Nephron progenitor cell (in vitro differentiated cells): ENCODE data around the gene GABRG3.

Source experiments
- DNase-seq: peaks from one replicate; pipeline ENCODE4 v3.0.0; 2021
- H3K27ac Mint-ChIP-seq: 2 replicates; pipeline ENCODE4 v1.8.0; 2021; ENCODE audit warnings: mild to moderate bottlenecking, moderate library complexity, mixed read lengths
- H3K27me3 Mint-ChIP-seq: 2 replicates; pipeline ENCODE4 v1.8.0; 2021; ENCODE audit warnings: mild to moderate bottlenecking, low read depth, mixed read lengths; ENCODE audit not compliant: poor library complexity
- H3K36me3 Mint-ChIP-seq: 2 replicates; pipeline ENCODE4 v1.8.0; 2021; ENCODE audit warnings: low read depth, mixed read lengths
- H3K4me1 Mint-ChIP-seq: 2 replicates; pipeline ENCODE4 v1.8.0; 2021; ENCODE audit warnings: mixed read lengths
- H3K4me3 Mint-ChIP-seq: 2 replicates; pipeline ENCODE4 v1.8.0; 2021; ENCODE audit warnings: mild to moderate bottlenecking, moderate library complexity, mixed read lengths
- H3K9me3 Mint-ChIP-seq: 2 replicates; pipeline ENCODE4 v1.8.0; 2021; ENCODE audit warnings: mild to moderate bottlenecking, moderate library complexity, mixed read lengths
- TF ChIP-seq, protein P1 (sequence below): fragments of 200-600 bp; sonication (generic); IDR thresholded peaks from 2 replicates; pipeline ENCODE4 v1.5.0; 2021; ENCODE audit warnings: antibody characterized with exemption

Gene GABRG3

DNA sequence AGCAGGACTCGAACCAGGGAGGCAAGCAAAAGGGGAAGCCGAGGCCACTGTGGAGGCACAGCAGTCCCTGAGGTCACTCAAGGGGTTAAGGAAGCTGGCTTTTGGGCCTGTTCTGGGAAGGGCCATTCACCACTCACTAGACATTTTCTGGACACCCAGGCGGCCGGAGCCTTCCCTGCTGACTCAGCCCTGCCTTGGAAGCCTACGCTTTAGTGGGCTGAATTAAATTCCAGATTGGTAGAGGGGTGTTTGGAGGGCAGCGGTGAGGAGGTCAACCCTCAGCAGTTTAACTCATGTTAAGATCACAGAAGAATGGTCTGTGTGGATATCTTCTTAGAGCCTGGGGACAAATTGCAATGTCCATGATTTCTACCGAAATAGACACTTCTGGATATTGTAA lies 152.8 kb downstream of the GABRG3 start:
- Mint-ChIP-seq H3K9me3 (no peaks in the 10 kb centered on the region), H3K4me3 (no peak overlapping the region), H3K27me3 (no peaks in the 10 kb centered on the region)

DNA sequence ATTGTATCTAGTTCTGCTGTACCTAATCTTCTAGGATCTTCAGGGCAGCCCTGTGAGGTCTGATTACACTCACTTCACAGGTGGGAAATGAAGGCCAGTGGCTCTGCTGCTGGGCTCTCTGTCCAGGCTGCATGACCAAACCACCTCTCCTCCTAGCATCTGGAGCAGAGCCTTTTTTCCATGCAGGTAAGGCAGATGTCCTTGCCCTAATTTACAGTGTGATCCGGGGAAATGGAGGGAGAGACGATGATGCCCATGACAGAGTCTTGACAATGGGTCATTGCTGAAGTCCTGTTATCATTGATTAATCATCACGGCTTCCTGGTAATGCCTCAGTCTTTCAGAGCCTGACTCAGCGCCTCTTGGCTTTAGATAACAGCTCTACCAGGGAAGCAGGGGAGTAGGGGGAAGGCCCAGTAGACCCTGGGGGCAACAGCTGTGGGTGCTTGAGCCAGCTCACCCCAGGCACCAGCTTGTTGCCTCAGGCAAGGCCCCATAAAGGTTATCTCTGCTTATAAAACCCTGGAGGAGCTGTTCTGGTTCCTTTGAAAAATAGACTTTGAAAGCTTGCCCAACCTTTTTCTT lies 153.4 kb downstream of the GABRG3 start:
- Mint-ChIP-seq H3K27ac (no peak overlapping the region), H3K9me3 (no peaks in the 10 kb centered on the region), H3K36me3 (no peaks in the 10 kb centered on the region), H3K4me1 (no peaks in the 10 kb centered on the region), H3K4me3 (no peak overlapping the region), H3K27me3 (no peaks in the 10 kb centered on the region)
- DNase-seq = no peak
- TF ChIP-seq, protein P1, sequence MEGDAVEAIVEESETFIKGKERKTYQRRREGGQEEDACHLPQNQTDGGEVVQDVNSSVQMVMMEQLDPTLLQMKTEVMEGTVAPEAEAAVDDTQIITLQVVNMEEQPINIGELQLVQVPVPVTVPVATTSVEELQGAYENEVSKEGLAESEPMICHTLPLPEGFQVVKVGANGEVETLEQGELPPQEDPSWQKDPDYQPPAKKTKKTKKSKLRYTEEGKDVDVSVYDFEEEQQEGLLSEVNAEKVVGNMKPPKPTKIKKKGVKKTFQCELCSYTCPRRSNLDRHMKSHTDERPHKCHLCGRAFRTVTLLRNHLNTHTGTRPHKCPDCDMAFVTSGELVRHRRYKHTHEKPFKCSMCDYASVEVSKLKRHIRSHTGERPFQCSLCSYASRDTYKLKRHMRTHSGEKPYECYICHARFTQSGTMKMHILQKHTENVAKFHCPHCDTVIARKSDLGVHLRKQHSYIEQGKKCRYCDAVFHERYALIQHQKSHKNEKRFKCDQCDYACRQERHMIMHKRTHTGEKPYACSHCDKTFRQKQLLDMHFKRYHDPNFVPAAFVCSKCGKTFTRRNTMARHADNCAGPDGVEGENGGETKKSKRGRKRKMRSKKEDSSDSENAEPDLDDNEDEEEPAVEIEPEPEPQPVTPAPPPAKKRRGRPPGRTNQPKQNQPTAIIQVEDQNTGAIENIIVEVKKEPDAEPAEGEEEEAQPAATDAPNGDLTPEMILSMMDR = no peak

More for the DNA sequence above, 152.8 kb downstream of the GABRG3 start:
- DNase-seq = no peak
- no peaks in the 10 kb centered on the region for H3K36me3 Mint-ChIP-seq
- H3K4me1 Mint-ChIP-seq = no peaks in the 10 kb centered on the region
- TF ChIP-seq, protein P1 = no peak
- no peak overlapping the region for H3K27ac Mint-ChIP-seq

DNA sequence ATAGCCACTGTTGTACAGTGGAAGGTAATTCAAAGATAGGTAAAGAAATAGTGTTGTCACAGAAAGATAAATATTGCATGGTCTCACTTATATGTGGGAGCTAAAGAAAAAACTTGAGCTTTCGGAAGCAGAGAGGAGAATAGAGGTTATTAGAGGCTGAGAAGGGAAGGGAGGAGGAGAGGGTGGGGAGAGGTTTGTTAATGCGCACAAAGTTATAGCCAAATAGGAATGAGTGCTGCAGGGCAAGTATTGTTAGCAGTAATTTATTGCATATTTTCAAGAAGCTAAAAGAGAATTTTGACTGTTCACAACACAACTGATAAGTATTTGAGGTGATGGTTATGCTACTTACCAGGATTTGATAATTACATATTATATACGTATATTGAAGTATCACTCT lies 154.2 kb downstream of the GABRG3 start:
- no peak for DNase-seq
- Mint-ChIP-seq H3K9me3 (peaks cover 4% of the 10 kb centered on the region), H3K4me3 (no peak overlapping the region), H3K36me3 (no peaks in the 10 kb centered on the region), H3K4me1 (no peaks in the 10 kb centered on the region), H3K27ac (no peak overlapping the region), H3K27me3 (no peaks in the 10 kb centered on the region)
- TF ChIP-seq, protein P1 = no peak

DNA sequence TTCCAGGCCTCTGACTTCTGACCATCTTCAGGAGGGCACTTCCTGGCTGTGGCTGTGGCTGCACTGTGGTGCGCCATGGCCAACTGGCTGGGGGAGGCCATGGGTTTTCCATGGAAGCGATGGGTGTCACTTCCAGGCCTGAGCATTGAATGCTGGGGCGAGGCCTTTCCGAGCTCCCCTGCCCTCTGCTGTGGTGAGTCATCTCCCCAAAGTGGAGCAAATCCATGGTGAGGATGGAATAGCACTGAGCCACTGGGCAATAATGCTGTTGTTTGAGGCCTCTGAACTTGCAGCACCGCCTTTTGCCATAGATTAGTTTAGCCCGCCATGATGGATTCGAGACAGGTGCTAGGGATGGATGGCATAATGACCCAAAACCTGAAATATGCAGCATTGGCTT lies 155.5 kb downstream of the GABRG3 start:
- TF ChIP-seq, protein P1 = no peak
- Mint-ChIP-seq H3K4me1 (no peaks in the 10 kb centered on the region), H3K4me3 (no peak overlapping the region), H3K9me3 (peaks cover 13% of the 10 kb centered on the region), H3K27ac (no peak overlapping the region), H3K36me3 (no peaks in the 10 kb centered on the region), H3K27me3 (no peaks in the 10 kb centered on the region)
- no peak for DNase-seq

DNA sequence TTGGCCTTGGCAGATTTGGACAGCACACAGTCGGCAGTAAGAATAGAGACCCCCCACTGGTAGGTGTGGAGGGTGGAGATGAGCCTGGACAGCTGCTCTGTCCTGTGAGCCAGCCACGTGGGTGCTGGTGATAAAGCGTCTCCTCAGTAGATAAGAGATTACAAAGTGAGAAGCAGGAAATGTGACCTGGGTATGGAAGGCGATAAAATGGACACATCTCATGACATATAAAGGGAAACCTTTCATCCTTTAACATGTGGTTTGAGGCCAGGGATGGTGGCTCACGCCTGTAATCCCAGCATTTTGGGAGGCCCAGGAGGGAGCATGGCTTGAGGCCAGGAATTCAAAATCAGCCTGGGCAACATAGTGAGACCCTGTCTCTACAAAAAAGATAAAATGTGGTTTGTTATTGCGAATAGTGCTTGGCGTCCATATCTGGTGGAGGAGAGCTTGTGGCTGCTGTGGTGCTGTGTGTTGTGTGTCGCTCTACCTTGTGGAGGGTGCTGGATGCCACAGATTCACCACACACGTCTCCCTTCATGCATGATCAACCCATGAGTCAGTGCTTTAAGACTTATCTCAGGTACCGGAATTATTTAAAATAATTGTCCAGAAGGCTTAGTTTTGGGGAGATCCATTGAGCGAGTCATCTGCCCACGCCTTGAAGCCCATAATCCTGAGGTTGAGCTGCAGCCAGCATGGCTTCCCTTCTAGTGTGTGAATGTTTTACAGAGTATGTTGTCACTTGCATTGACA lies 157.0 kb downstream of the GABRG3 start:
- H3K27me3 Mint-ChIP-seq = no peaks in the 10 kb centered on the region
- no peak overlapping the region for H3K4me3 Mint-ChIP-seq
- H3K27ac Mint-ChIP-seq = no peak overlapping the region
- no peaks in the 10 kb centered on the region for H3K4me1 Mint-ChIP-seq
- TF ChIP-seq, protein P1 = no peak
- no peaks in the 10 kb centered on the region for H3K36me3 Mint-ChIP-seq
- peaks cover 13% of the 10 kb centered on the region for H3K9me3 Mint-ChIP-seq
- DNase-seq = no peak

DNA sequence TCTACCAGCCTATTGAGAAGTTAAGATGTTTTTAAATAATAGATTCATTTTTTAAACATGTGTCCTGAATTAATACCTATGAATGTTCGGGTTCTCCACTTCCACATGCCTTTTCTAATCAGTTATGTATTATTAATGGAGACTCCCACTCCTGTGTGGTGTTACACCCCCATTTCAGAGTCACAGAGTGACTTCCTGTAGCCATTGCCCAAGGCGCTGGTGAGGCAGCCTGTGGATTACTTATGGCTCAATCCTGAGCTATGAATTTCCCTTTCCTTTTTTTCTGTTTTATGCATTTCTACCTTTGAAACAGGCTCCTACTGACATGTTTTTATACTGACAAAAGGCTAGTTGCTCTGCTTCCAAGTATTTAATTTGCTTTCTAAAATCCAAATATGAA lies 162.3 kb downstream of the GABRG3 start:
- H3K36me3 Mint-ChIP-seq = no peaks in the 10 kb centered on the region
- H3K27me3 Mint-ChIP-seq = peaks cover 10% of the 10 kb centered on the region
- H3K27ac Mint-ChIP-seq = no peak overlapping the region
- H3K4me1 Mint-ChIP-seq = peaks cover 14% of the 10 kb centered on the region
- no peak for DNase-seq
- H3K9me3 Mint-ChIP-seq = peaks cover 13% of the 10 kb centered on the region
- H3K4me3 Mint-ChIP-seq = no peak overlapping the region
- TF ChIP-seq, protein P1 = no peak
